K562 (cell line): ENCODE data around the gene UCN. TPM values are rescaled to one million over a fixed set of nuclear protein-coding genes. Genes with fewer than 3 reads are reported as not detected.

Experiments used
- ARID3A ChIP-seq: IDR thresholded peaks from 2 replicates; pipeline ENCODE4 v1.6.1; 2012; ENCODE audit warnings: low read depth, low read length, improper control_type of control experiment, borderline replicate concordance
- BCOR ChIP-seq: fragments of 450-650 bp; IDR thresholded peaks from 2 replicates; pipeline ENCODE4 v1.6.1; 2016
- DEAF1 ChIP-seq: fragments of 450-650 bp; formaldehyde crosslinking; IDR thresholded peaks from 2 replicates; pipeline ENCODE4 v1.4.0; 2020; ENCODE audit warnings: mild to moderate bottlenecking, moderate library complexity
- DPF2 ChIP-seq: fragments of 450-650 bp; IDR thresholded peaks from 2 replicates; pipeline ENCODE4 v1.6.1; 2016
- ESRRA ChIP-seq: fragments of 450-650 bp; IDR thresholded peaks from 2 replicates; pipeline ENCODE4 v1.6.1; 2014; ENCODE audit warnings: low read depth, mild to moderate bottlenecking, moderate library complexity, borderline replicate concordance
- ETV1 ChIP-seq: fragments of 450-650 bp; conservative IDR thresholded peaks from 2 replicates; pipeline ENCODE4 v1.6.1; 2016; ENCODE audit warnings: missing genetic modification characterization, control low read depth, low read depth, missing compliant biosample characterization
- MTA1 ChIP-seq: fragments of 450-650 bp; IDR thresholded peaks from 2 replicates; pipeline ENCODE4 v1.6.1; 2017; ENCODE audit warnings: borderline replicate concordance
- NFE2L1 ChIP-seq: fragments of 450-650 bp; IDR thresholded peaks from 2 replicates; pipeline ENCODE4 v1.6.1; 2016; ENCODE audit warnings: missing genetic modification characterization, low read depth, mild to moderate bottlenecking, missing compliant biosample characterization, moderate library complexity, borderline replicate concordance
- NONO ChIP-seq, 2 experiments: fragments of 200-400 bp in 1 of 2; fragments of 450-650 bp in 1 of 2; formaldehyde crosslinking in 1 of 2; IDR thresholded peaks; 2 replicates each; pipeline ENCODE4 v1.6.1; 2017; ENCODE audit warnings: low read depth in 2 of 2, mild to moderate bottlenecking in 2 of 2, moderate library complexity in 2 of 2, low read length in 1 of 2
- RBM34 ChIP-seq: fragments of 200-400 bp; formaldehyde crosslinking; IDR thresholded peaks from 2 replicates; pipeline ENCODE4 v1.6.1; 2018; ENCODE audit warnings: low read length, borderline replicate concordance; ENCODE audit not compliant: insufficient read depth
- TGIF2 ChIP-seq: sonication (generic); formaldehyde crosslinking; IDR thresholded peaks from 2 replicates; pipeline ENCODE4 v1.8.1; 2022; ENCODE audit warnings: mild to moderate bottlenecking, missing genetic modification reagents, moderate library complexity
- ZBTB40 ChIP-seq, 2 experiments: fragments of 450-650 bp in 1 of 2; sonication (generic) in 1 of 2; formaldehyde crosslinking in 1 of 2; IDR thresholded peaks; 2 replicates each; pipeline versions ENCODE4 v1.7.1 to v1.9.0; 2016 to 2022; ENCODE audit warnings: inconsistent platforms in 1 of 2, mild to moderate bottlenecking in 1 of 2, missing genetic modification reagents in 1 of 2
- ZNF431 ChIP-seq: sonication (generic); formaldehyde crosslinking; IDR thresholded peaks from 2 replicates; pipeline ENCODE4 v1.8.0; 2022; ENCODE audit warnings: mild to moderate bottlenecking, missing genetic modification reagents
- polyA plus RNA-seq, 8 experiments: library from polyadenylated mRNA; depleted of rRNA in 4 of 8; stranded (reverse) in 5 of 8; unstranded in 3 of 8; fragments of >200 nt; fragmentation: Nextera tagmentation in 2 of 8; fragmentation: Illumina TruSeq in 1 of 8; extraction: Ambion mirVana in 2 of 8; extraction: Trizol in 1 of 8; gene quantifications; 2 replicates each; pipeline versions ENCODE4 v1.2.1 to v1.2.3, GENCODE V29; 2011 to 2014; ENCODE audit warnings: inconsistent platforms in 1 of 8, missing spikeins in 1 of 8
- total RNA-seq, 7 experiments: library from RNA; depleted of rRNA in 6 of 7; stranded (reverse); fragments of >200 nt in 6 of 7; fragmentation: Illumina TruSeq in 2 of 7; extraction: Trizol in 2 of 7; gene quantifications; 2 replicates each; pipeline versions ENCODE4 v1.2.1 to v1.2.3, GENCODE V29; 2011 to 2021; ENCODE audit warnings: low replicate concordance in 1 of 7

The UCN gene
- total and polyA plus RNA-seq, 9 of the 15 experiments (the other 6 are each of a cell fraction or from before 2014, with no cell fraction given) = 0.10 to 2.7 (median 0.43) TPM

GRCh38 chr2:27303093-27304025, 4.9 kb downstream of the UCN start (continued):
- TF ChIP-seq ARID3A (0 out of 2 replicates have a peak, but pooled peaks have one; percentile 49), BCOR (peak; percentile 32; the same call in 1 of the 2 replicates), NONO (IDR thresholded peaks at IDR 0.05; ENCODE audit: low read depth in 2 of 2, low read length in 1 of 2) (no peak), ESRRA (0 out of 2 replicates have a peak, but pooled peaks have one; percentile 14), DEAF1 (CRISPR knock-in tag) (peak; percentile 78), TGIF2 (CRISPR knock-in tag) (no peak), RBM34 (no peak), NFE2L1 (no peak), ETV1 (tag) (peak; percentile 89), DPF2 (peak; percentile 41; the same call in 1 of the 2 replicates), ZNF431 (CRISPR knock-in tag) (no peak), MTA1 (no peak), ZBTB40 (IDR thresholded peaks at IDR 0.05) (peak; percentile 58), ZBTB40 (CRISPR knock-in tag; IDR thresholded peaks at IDR 0.05) (no peak)
